Esophagus mucosa (tissue), 1 donor: Measurements from ENCODE around the gene LHX4. TPM values are rescaled to one million over a fixed set of nuclear protein-coding genes. Genes with fewer than 3 reads are reported as not detected.
"Not testable (repeated sequence)": the region's sequence is repeated elsewhere in the genome, so short reads cannot be mapped to it uniquely, and the experiment has no call there.

Experiments
- ATAC-seq: fragments of 200-7000 bp; cut with Tn5 transposase; one replicate; pipeline ENCODE4 v1.9.1; 2020
- total RNA-seq: library from RNA; stranded (reverse); gene quantifications from one replicate; pipeline ENCODE4 v1.2.4, GENCODE V29; 2023
- donor health status: DM: yes; HTN: yes; CAD: no.

Gene LHX4
- total RNA-seq, 1 donor from 2014 or later: 0.08 TPM

DNA sequence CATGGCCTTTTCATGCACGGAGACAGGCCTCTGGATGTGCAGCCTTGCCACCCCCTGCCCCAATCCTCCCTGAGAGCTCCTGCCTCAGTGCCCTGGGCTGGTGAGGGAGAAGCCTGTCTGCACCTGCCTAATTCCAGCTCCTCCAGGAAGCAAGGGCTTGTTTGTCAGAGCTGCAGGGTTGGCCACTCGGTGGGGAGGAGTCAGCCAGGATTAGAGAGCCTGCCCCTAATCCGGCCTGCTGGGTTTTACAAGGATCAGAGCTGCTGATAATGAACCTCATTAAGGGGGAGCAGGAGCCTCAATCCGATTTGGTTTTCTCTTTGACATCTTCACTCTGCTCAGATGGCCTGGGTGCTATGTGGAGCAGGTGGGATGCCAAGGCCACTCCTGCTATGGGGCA is 31.9 kb upstream of the LHX4 start:
- peak; percentile 88 for ATAC-seq

DNA sequence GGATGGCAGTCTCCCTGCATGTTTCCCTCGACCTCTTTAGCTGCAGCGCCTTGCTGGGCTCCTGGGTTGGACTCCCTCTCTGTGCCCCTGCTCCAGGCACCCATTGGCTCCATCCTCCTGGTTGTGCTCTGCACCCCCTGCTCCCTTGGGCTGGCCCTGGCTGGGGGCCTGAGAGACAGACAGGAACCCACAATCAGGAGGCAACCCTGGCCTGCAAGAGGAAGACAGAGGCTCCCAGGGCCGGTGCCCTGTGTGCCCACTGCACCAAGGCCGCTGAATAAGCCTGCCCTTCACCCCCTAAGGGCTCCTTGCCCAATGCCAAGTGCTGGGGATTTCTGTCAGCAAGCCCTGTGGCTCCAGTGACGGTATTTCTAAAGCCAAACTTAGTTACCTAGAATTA is 31.5 kb upstream of the LHX4 start:
- ATAC-seq: no peak

GRCh38 chr1:180199018-180199417 is 31.0 kb upstream of the LHX4 start:
- no peak for ATAC-seq

DNA sequence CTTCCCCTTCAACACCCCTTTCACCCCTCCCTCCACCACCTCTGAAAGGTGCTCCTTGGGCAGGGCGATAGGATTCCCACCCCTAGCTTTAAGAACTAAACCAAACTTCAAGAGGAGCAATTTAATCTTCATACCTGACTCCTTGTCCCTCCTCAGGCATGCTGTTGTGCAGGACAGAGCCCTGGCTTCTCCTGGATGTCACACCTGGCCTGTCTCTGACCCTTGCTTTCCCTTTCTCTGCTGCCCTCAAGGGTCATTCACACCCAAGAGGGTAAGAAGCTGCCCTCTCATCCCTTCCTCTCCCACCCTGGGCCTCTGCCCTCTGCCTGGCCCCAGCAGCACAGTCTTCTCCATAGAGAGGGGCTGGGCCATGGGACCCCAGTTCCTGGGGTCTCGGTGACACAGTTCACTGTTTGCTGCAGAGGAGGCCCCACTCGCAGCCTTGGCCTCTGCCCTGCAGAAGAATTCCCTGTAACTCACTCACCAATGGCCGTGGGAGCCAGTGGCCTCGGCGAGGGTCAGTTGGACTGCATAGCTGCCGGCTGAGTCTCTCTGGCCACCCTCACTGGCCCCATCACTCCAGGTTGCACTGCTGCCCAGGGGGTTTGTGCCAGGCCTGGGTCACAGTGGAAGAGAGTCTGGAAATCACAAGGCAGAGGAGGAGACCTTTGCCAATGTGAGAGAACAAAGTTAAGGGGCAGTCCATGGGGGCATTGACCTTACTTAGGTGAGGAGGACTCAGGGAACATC is 28.4 kb upstream of the LHX4 start:
- no peak for ATAC-seq

- not testable (repeated sequence) for ATAC-seq
Measured at GRCh38 chr1:180202588-180202987, 27.5 kb upstream of the LHX4 start.

DNA sequence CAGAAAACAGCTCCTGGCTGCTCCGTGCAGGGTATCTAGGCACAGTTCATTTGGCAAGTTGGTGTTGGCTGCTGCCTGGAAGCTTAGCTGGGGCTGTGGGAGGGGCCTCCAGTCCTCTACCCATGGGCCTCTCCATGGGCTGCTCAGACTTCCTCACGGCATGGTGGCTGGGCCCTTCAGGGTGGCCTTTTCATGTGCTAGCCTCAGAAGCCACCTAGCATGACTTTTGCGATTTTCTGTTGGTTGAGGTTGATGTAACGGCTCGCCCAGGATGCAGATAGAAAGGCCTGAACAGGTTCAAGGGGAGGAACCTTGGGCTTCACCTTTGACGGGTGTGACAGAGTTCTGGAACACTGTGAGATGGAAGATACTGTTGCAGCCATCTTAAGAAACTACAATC is 25.8 kb upstream of the LHX4 start:
- ATAC-seq: no peak

GRCh38 chr1:180206581-180206980 is 23.5 kb upstream of the LHX4 start:
- no peak for ATAC-seq

- no peak for ATAC-seq
Measured at GRCh38 chr1:180208264-180208663, 21.8 kb upstream of the LHX4 start.

- peak; percentile 8 for ATAC-seq
Measured at GRCh38 chr1:180210008-180210620, 19.9 kb upstream of the LHX4 start.

DNA sequence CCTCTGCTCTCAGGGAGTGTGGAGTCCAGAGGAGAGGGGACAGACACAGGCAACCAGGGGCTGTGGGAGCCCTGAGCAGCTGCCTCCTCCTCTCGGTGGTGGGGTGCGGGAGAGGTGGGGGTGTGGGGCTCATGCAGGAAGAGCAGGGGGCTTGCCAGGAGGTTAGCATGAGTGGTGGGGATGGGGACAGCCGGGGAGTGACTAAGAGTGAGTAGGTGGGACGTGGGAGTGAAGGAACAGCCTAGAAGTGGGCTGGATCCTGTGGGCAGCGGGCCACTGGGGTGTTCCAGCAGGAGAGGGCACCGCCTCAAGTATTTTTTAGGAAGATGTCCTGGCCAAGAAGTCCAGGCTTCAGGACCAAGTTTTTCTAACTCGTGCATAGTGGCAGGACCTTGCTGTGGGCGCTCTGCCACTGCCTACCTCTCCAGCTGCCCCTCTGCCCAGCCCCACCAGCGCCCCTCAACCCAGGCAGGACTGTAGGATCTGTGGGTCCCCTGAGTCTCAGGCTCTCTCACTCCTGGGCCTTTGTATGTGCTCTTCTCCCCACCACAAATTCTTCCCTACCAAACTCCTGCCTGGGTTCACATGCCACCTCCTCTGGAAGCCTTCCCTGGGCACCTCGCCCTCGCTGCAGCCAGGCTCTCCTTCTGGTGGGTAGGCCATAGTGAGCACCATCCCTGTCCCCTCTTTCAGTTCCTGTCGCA is 18.8 kb upstream of the LHX4 start:
- no peak for ATAC-seq

DNA sequence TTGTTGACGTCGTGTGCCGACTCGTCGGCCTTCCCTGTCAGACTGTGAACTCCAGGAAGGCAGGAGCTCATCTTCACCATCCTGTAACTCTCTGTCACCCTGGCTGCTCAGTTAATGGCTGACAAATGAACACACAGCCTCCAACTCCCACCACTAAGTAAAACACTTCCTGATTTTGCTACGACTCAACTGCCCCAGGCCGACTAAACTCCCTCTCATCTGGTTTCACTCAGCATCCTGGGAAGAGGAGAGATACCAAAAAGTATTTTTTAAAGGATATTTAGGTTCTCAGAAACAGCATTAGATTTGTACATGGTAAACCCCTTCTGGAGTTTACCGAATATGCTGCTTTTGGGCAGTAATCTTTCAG is 18.2 kb upstream of the LHX4 start:
- no peak for ATAC-seq

GRCh38 chr1:180213401-180214170 is 16.5 kb upstream of the LHX4 start:
- ATAC-seq: no peak

DNA sequence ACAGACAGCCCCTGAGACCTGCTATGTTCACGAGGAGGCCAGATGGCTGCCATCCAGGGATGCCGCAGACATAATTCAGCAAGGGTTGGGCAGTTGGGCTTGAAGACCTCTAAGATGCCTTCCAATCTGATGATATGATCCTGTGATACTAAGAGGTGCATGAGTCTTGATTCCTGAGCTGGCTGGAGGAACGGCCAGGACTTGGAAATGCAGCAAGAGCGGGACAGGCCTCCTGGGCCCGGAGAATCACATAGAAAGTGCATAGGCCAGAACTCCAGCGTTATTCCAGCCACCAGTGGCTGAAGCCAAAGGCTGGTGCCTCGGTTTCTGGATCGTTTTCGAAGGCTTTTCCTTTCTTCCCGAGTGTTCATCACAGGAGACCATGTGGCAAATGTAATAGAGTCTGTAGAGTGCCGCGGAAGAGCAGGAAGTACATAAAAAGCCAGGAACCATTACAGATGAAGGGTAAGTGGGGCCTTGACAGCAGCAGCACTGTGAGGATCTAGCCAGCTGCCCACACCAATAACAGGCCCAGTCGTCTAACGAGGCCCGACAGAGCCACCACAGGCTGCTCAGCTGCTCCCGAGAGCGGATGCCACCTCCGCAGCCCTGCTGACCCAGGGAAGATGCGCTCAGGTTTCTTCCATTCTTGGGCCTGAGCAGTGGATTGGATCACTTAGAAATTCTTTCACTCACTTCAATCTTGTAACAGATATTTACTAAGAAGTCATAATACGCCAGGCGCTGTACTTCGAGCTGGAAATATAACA is 14.0 kb upstream of the LHX4 start:
- ATAC-seq: no peak

- no peak for ATAC-seq
Measured at GRCh38 chr1:180217006-180217405, 13.1 kb upstream of the LHX4 start.

DNA sequence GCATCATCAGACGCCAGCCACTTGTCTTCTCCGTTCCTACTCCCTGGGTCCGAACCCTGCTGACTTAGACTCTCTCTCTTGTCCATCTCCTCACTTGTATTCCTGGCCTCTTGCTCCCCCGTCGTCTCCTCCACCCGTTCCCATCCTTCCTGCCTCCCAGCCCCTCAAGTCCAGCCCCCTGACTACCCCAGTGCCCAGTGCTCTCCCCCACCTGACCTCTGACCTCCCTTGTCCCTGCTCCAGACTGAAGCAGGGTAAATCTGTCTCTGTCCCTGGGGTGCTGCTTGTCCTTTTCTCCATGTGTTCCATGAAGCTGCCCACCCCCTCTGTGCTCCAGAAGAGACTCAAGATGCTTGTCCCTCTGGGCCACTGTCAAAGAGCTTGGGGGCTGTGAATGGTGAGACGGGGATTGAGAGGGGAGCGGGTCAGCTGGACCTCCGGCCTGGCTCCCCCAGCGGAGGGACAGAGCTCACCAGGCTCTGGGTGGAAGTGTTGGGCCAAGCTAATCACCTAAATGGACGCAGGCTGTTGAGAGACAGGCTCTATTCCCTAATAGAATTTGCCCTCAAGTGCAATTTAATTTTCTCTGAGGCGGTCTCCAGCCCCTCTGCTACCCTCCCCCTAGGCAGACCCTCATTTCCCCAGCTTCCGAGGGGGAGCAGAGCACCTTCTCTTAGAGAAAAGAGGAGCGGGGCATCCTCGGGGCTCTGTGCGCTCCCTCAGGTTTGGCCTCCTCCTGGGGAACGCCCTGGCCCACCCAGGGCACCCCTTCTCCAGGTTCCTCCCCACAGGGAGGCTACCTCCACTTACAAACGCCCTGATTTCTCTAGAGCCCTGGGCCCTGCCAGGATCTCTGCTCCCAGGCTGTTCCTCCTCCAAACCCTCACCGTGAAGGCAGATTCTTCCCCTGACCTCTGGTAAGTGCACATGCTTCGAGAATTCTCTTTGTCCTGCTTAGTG is 11.0 kb upstream of the LHX4 start:
- ATAC-seq: peak; percentile 12

- no peak for ATAC-seq
Measured at GRCh38 chr1:180219776-180220175, 10.3 kb upstream of the LHX4 start.

GRCh38 chr1:180221462-180221861 is 8.6 kb upstream of the LHX4 start:
- ATAC-seq: no peak

GRCh38 chr1:180224902-180225301 is 5.2 kb upstream of the LHX4 start:
- no peak for ATAC-seq

DNA sequence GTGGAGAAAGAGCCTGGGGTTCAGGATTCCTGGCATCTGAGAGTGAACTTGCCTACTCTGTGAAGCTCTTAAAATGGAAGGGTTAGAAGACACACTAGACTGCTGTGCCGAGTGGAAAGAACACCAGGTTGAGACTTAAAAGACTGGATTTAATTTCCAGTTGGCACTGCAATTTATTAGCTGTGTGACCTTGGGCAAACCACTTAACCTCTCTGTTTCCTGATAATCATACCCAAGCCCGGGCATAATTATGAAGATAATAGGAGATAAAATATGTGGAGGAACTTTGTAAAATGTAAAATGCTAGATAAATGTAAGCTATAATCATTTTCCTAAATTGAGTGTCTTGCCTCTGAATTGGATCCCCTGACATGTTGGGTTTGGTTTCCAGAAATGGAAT is 4.7 kb upstream of the LHX4 start:
- no peak for ATAC-seq

DNA sequence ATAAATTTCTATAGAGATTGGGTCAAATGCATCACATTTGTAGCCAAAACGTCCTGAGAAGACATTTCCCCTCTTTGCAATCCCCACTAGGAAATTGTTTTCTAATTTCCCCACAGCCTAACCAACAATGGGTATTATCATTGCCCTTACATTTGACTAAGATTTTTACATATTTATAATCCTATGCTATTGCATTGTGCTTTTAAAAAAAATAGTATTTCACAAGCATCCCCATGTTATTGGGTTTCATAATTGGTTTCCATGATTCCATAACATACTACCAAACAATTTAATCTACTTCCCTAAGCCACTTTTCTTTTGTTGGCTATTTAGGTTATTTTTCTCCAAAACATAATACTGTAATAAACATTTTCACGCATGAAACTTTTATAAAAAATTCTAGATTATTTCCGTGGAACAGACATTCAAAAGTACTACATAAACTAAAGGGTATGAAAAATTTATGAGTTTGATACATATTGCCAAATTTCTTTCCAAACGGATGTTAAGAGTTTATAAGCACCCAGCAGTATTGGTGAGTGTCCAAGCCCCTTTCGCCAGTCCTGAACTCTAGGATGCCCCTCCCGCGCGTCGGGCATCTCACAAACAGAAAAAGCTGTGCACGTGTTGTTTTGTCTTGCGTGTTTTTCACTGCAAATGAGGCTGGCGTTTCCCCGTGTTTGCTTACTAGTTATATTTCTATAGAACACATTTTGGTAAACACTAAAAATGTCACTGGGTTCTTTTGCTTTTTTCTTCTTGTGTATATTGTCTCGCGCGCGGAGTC is 2.0 kb upstream of the LHX4 start:
- no peak for ATAC-seq
